ENCODE measurements around the gene LRRC7. TPM values are rescaled to one million over a fixed set of nuclear protein-coding genes. Genes with fewer than 3 reads are reported as not detected.

The LRRC7 gene
- total RNA-seq, 4 donors from 2014 or later = under 0.01 TPM; not detected in 3

DNA sequence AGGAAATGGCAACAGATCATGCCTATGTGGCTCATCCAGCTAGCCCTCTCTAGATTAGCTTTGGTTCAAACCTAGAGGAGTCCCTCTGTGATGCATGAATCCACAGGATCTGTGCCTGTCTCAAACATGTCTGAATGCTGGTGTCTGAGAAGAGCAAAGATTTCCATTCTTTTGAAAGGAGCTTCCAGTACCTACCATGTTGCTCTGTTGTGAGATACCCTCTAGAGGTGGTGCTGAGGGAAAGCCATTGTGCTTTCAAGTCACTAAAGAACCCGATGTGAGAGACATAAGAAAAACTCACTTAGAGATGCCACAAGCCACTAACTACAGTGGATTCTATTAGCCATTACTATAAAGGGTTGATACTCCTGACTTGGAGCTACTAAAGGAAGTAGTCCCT is 534.1 kb downstream of the LRRC7 start:
- Histone ChIP-seq H3K27me3 (no peaks in the 10 kb centered on the region), H3K4me3 (no peak overlapping the region), H3K27ac (no peak overlapping the region), H3K4me1 (no peaks in the 10 kb centered on the region), H3K36me3 (no peaks in the 10 kb centered on the region), H3K9me3 (no peaks in the 10 kb centered on the region)
- intact Hi-C loops (cut with DNase I) = no loop called here
- 33 to 70% methylated on average over 1 of the region's 1 CpG for WGBS, 2 donors
- TF ChIP-seq, protein P1, sequence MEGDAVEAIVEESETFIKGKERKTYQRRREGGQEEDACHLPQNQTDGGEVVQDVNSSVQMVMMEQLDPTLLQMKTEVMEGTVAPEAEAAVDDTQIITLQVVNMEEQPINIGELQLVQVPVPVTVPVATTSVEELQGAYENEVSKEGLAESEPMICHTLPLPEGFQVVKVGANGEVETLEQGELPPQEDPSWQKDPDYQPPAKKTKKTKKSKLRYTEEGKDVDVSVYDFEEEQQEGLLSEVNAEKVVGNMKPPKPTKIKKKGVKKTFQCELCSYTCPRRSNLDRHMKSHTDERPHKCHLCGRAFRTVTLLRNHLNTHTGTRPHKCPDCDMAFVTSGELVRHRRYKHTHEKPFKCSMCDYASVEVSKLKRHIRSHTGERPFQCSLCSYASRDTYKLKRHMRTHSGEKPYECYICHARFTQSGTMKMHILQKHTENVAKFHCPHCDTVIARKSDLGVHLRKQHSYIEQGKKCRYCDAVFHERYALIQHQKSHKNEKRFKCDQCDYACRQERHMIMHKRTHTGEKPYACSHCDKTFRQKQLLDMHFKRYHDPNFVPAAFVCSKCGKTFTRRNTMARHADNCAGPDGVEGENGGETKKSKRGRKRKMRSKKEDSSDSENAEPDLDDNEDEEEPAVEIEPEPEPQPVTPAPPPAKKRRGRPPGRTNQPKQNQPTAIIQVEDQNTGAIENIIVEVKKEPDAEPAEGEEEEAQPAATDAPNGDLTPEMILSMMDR (IDR thresholded peaks at IDR 0.05) = no peak
- TF ChIP-seq POLR2A (IDR thresholded peaks at IDR 0.05) = no peak
- no peak for DNase-seq

DNA sequence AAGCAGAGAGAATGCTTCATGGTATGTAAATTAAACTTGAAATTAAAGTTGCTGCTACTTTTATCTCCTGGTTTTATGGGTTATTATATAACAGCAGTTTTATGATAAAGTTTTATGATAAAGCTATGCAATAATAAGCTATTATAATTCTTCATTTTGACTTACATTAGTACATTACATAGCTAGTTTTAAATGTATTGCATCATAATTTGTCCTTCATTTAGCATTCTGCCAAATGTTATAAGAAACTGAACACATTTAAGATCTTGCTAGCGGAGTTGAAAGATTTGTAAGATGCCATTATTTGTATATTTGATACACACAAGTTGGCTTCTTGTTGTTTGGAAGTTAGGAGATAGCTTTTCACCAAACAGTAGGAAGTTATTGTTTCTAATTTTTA is 536.0 kb downstream of the LRRC7 start:
- 60 to 73% methylated on average over 1 of the region's 1 CpG for WGBS, 2 donors
- H3K27ac ChIP-seq = no peak overlapping the region
- no peak for DNase-seq

DNA sequence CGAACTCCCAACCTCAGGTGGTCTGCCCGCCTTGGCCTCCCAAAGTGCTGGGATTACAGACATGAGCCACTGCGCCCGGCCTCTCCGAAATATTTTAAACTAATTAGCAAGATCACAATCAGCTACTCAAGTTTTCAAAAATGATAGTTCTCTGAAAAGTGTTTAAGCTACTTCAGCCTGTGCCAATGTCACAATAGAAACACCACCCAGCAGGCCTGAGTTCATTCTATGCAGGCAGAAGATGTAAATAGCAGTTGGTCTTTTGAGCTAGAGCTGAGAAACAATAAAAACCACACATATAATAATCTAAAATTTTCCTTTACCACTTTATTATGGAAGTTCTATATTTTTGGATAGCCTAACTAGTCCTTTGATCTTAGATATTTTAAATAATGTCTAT is 541.5 kb downstream of the LRRC7 start:
- no peaks in the 10 kb centered on the region for H3K9me3 ChIP-seq
- H3K4me3 ChIP-seq = no peak overlapping the region
- no peak for DNase-seq
- H3K27ac ChIP-seq = no peak overlapping the region
- no peaks in the 10 kb centered on the region for H3K4me1 ChIP-seq
- TF ChIP-seq, protein P1 (IDR thresholded peaks at IDR 0.05) = no peak
- TF ChIP-seq POLR2A (IDR thresholded peaks at IDR 0.05) = no peak
- 69 to 83% methylated on average over 5 of the region's 5 CpGs for WGBS, 2 donors
- H3K36me3 ChIP-seq = no peaks in the 10 kb centered on the region
- no peaks in the 10 kb centered on the region for H3K27me3 ChIP-seq
- intact Hi-C loops (cut with DNase I) = no loop called here

More for the DNA sequence above, 536.0 kb downstream of the LRRC7 start:
- no peak overlapping the region for H3K4me3 ChIP-seq
- no peaks in the 10 kb centered on the region for H3K4me1 ChIP-seq
- intact Hi-C loops (cut with DNase I) = no loop called here
- no peaks in the 10 kb centered on the region for H3K9me3 ChIP-seq
- H3K36me3 ChIP-seq = no peaks in the 10 kb centered on the region
- no peak for TF ChIP-seq POLR2A (IDR thresholded peaks at IDR 0.05)
- TF ChIP-seq, protein P1 (IDR thresholded peaks at IDR 0.05) = no peak
- H3K27me3 ChIP-seq = no peaks in the 10 kb centered on the region

DNA sequence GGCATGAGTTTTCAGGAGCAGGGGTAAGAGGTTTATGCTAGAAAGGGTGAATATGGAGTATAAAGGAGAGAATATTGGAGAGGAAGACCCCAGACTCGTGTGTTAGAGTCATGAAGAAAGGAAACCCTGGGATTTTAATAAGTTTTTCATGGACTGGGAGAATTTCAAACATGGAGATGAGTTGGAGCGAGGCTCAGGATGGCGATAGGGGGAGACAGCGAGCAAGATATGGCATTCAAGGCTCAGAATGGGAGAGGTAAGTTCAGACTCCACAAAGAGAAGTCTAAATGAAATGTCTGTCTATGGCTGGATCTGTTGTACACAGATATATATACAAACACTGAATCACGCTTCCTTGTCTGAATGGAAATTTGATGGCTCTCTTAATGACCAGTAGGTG is 545.1 kb downstream of the LRRC7 start:
- H3K4me1 ChIP-seq = no peaks in the 10 kb centered on the region
- no peak overlapping the region for H3K4me3 ChIP-seq
- 72 to 79% methylated on average over 5 of the region's 5 CpGs for WGBS, 2 donors
- no peak overlapping the region for H3K27ac ChIP-seq
- no peak for DNase-seq
- H3K36me3 ChIP-seq = no peaks in the 10 kb centered on the region
- TF ChIP-seq, protein P1 (IDR thresholded peaks at IDR 0.05) = no peak
- TF ChIP-seq POLR2A (IDR thresholded peaks at IDR 0.05) = no peak
- intact Hi-C loops (cut with DNase I) = no loop called here
- no peaks in the 10 kb centered on the region for H3K9me3 ChIP-seq
- H3K27me3 ChIP-seq = no peaks in the 10 kb centered on the region

DNA sequence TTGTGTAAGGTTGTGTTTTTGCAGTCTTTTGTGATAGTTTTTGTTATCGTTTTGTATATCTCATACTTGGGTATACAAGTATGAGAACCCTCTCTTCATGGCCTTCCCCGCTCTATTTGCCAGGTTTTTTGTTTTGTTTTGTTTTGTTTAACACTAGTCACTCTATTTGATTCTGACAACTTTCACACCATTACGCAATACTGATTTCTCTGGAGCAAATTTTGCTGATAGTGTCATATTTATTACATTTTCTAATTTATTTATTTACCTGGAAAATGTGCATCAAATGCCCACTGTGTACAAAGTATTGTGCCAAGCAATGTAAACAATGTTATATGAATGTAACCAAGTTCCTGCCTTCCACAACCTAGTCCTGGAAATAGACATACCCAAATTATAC is 547.6 kb downstream of the LRRC7 start:
- no peaks in the 10 kb centered on the region for H3K27me3 ChIP-seq
- no peaks in the 10 kb centered on the region for H3K4me1 ChIP-seq
- H3K9me3 ChIP-seq = no peaks in the 10 kb centered on the region
- no peak for DNase-seq
- no peaks in the 10 kb centered on the region for H3K36me3 ChIP-seq
- intact Hi-C loops (cut with DNase I) = no loop called here
- H3K4me3 ChIP-seq = no peak overlapping the region
- H3K27ac ChIP-seq = no peak overlapping the region
- no peak for TF ChIP-seq POLR2A (IDR thresholded peaks at IDR 0.05)
- TF ChIP-seq, protein P1 (IDR thresholded peaks at IDR 0.05) = no peak
- WGBS, 2 donors = 68 to 90% methylated on average over 3 of the region's 3 CpGs

Data from esophagus squamous epithelium (tissue), 5 donors.